AG04449 (cell line): ENCODE measurements around the gene IKZF2.

ENCODE experiments used
- CTCF ChIA-PET: fragments of 350-600 bp; formaldehyde crosslinking; extraction: SDS; loops from one replicate; lab custom pipeline; 2021; ENCODE audit warnings: antibody characterized with exemption; lab: Yijun Ruan, JAX
- POLR2A ChIA-PET: fragments of 400-600, 350-600 bp; formaldehyde crosslinking; extraction: SDS; loops from one replicate; lab custom pipeline; 2020; ENCODE audit warnings: antibody characterized with exemption, inconsistent platforms; lab: Yijun Ruan, JAX
- DNase-seq: peaks from one replicate; pipeline ENCODE4 v3.0.0-alpha.2; 2010; ENCODE audit warnings: low read depth, low spot score
- H3K4me3 ChIP-seq: 2 replicates; pipeline ENCODE4 v1.5.1; 2011; ENCODE audit warnings: low read depth, mild to moderate bottlenecking, control low read depth, low read length
- CTCF ChIP-seq: IDR thresholded peaks from one replicate; pipeline ENCODE4 v1.5.1; 2011; ENCODE audit warnings: mild to moderate bottlenecking, moderate library complexity, low read length, control low read depth, inconsistent platforms; ENCODE audit not compliant: insufficient read depth; ENCODE audit errors: missing control alignments

The IKZF2 gene

GRCh38 chr2:213152065-213152794 is 818 bp upstream of the IKZF2 start:
- no peak for DNase-seq
- H3K4me3 ChIP-seq: peak overlapping the region; percentile 79
- ChIA-PET CTCF (interaction anchor here (0.7 to 17.6 kb wide), 24 partner anchors 10 to 468 kb away, joined by 3 to 229 read pairs (median 4); no protein-coding TSS in a partner anchor), POLR2A (no interaction called here)
- peak; percentile 56 for TF ChIP-seq CTCF

- no peak for DNase-seq
- TF ChIP-seq CTCF: no peak
- POLR2A ChIA-PET: interaction anchor here (0.6 to 0.7 kb wide), 2 partner anchors 101 to 182 kb away, joined by 3 read pairs; no protein-coding TSS in a partner anchor
- CTCF ChIA-PET: interaction anchor here (0.8 to 17.6 kb wide), 14 partner anchors 10 to 464 kb away, joined by 3 to 229 read pairs (median 4); no protein-coding TSS in a partner anchor
- H3K4me3 ChIP-seq: peak overlapping the region; percentile 79
Measured at GRCh38 chr2:213150315-213151097, 906 bp downstream of the IKZF2 start.

GRCh38 chr2:213149949-213150314 is 1.5 kb downstream of the IKZF2 start:
- POLR2A ChIA-PET: no interaction called here
- CTCF ChIA-PET: interaction anchor here (0.5 to 17.6 kb wide), 16 partner anchors 11 to 544 kb away, joined by 3 to 229 read pairs (median 4); no protein-coding TSS in a partner anchor
- H3K4me3 ChIP-seq: peak overlapping the region; percentile 79
- DNase-seq: no peak
- TF ChIP-seq CTCF: no peak

GRCh38 chr2:213149294-213149875 is 2.0 kb downstream of the IKZF2 start:
- no peak for TF ChIP-seq CTCF
- H3K4me3 ChIP-seq: peak overlapping the region; percentile 79
- CTCF ChIA-PET: interaction anchor here (0.5 to 17.6 kb wide), 13 partner anchors 11 to 544 kb away, joined by 3 to 229 read pairs (median 4); no protein-coding TSS in a partner anchor
- DNase-seq: no peak
- POLR2A ChIA-PET: no interaction called here

- ChIA-PET POLR2A (no interaction called here), CTCF (interaction anchor here (1.0 to 17.6 kb wide), 12 partner anchors 12 to 462 kb away, joined by 3 to 229 read pairs (median 4); no protein-coding TSS in a partner anchor)
- TF ChIP-seq CTCF: no peak
- H3K4me3 ChIP-seq: peak overlapping the region; percentile 79
- no peak for DNase-seq
Measured at GRCh38 chr2:213148572-213149261, 2.7 kb downstream of the IKZF2 start.
